HUES6 (cell line): ENCODE data around the gene CXCR4.

Source experiments
- H3K27ac ChIP-seq: 2 replicates; pipeline ENCODE4 v1.7.0; 2013; ENCODE audit warnings: low read depth, mild to moderate bottlenecking, low read length, inconsistent platforms
- H3K27me3 ChIP-seq: 2 replicates; pipeline ENCODE4 v1.6.1; 2013; ENCODE audit warnings: low read length; ENCODE audit not compliant: control insufficient read depth, insufficient read depth
- H3K36me3 ChIP-seq: 2 replicates; pipeline ENCODE4 v1.6.1; 2013; ENCODE audit warnings: low read length; ENCODE audit not compliant: control insufficient read depth, insufficient read depth
- H3K4me1 ChIP-seq: 2 replicates; pipeline ENCODE4 v1.6.1; 2013; ENCODE audit warnings: low read length; ENCODE audit not compliant: control insufficient read depth, insufficient read depth
- H3K4me3 ChIP-seq: 2 replicates; pipeline ENCODE4 v1.5.1; 2013; ENCODE audit warnings: low read depth, low read length
- H3K9ac ChIP-seq: one replicate; pipeline ENCODE4 v1.6.1; 2013; ENCODE audit warnings: mild to moderate bottlenecking, low read length
- H3K9me3 ChIP-seq: 2 replicates; pipeline ENCODE4 v1.6.1; 2013; ENCODE audit warnings: low read depth, low read length; ENCODE audit not compliant: control insufficient read depth, insufficient read depth

CXCR4 gene

GRCh38 chr2:136114382-136114781, 3.6 kb downstream of the CXCR4 start:
- Histone ChIP-seq H3K27me3 (peaks cover 44% of the 10 kb centered on the region), H3K9ac (no peak overlapping the region), H3K4me3 (no peak overlapping the region), H3K27ac (no peak overlapping the region), H3K9me3 (no peaks in the 10 kb centered on the region), H3K4me1 (0 out of 2 replicates have a peak, but pooled peaks cover 4% of the 10 kb centered on the region), H3K36me3 (peaks cover 6% of the 10 kb centered on the region; the same call in 1 of the 2 replicates)

- peaks cover 6% of the 10 kb centered on the region; the same call in 1 of the 2 replicates for H3K36me3 ChIP-seq
- H3K27me3 ChIP-seq: peaks cover 35% of the 10 kb centered on the region
- H3K9me3 ChIP-seq: no peaks in the 10 kb centered on the region
- no peak overlapping the region for H3K9ac ChIP-seq
- no peak overlapping the region for H3K27ac ChIP-seq
- no peak overlapping the region for H3K4me3 ChIP-seq
- 0 out of 2 replicates have a peak, but pooled peaks cover 4% of the 10 kb centered on the region for H3K4me1 ChIP-seq
Observed at GRCh38 chr2:136113209-136113971, 4.6 kb downstream of the CXCR4 start.

GRCh38 chr2:136112317-136113208, 5.4 kb downstream of the CXCR4 start:
- Histone ChIP-seq H3K27ac (no peak overlapping the region), H3K9ac (no peak overlapping the region), H3K9me3 (no peaks in the 10 kb centered on the region), H3K27me3 (peaks cover 29% of the 10 kb centered on the region), H3K4me3 (no peak overlapping the region), H3K4me1 (0 out of 2 replicates have a peak, but pooled peaks cover 4% of the 10 kb centered on the region), H3K36me3 (peaks cover 6% of the 10 kb centered on the region; the same call in 1 of the 2 replicates)

DNA sequence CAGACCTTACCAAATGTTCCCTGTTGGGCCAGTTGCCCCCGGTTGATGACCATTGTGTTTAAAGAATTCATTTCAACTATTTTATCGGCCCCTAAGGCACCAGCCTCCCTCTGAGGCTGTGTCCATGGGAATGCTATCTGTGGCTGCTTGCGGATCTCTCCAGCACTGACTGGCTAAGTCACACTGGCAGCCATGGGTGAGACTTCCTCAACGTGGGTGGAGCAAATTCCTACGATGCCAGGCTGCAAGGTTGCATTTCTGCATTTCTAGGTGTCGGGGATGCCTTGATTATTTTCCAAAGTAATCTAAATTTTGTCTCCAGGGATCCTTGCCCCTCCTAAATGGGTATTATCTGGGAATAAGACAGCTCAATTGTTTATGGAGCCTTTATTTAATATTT, 6.2 kb downstream of the CXCR4 start:
- 0 out of 2 replicates have a peak, but pooled peaks cover 4% of the 10 kb centered on the region for H3K4me1 ChIP-seq
- H3K9me3 ChIP-seq: no peaks in the 10 kb centered on the region
- H3K27ac ChIP-seq: no peak overlapping the region
- peaks cover 6% of the 10 kb centered on the region; the same call in 1 of the 2 replicates for H3K36me3 ChIP-seq
- peaks cover 21% of the 10 kb centered on the region for H3K27me3 ChIP-seq
- H3K4me3 ChIP-seq: no peak overlapping the region
- H3K9ac ChIP-seq: no peak overlapping the region

DNA sequence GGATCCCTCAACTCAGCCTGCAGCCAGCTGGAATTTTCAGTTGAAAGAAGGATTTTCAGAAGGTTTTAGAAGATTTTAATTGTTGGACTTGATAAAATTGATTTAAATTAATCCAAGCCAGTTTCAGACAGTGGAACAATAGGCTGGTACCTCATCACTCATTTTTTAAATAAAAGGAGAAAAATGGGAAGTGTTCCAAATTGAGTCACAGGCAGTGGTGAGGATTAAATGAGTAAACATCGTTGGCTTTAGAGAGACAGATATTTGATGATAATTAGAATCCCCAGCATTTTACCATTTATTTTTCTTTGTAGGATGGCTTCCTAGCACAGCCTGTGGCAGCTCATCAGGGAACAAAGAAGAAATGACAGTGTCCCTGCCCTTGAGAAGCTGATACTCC, 7.4 kb downstream of the CXCR4 start:
- Histone ChIP-seq H3K36me3 (peaks cover 5% of the 10 kb centered on the region; the same call in 1 of the 2 replicates), H3K9ac (no peak overlapping the region), H3K9me3 (no peaks in the 10 kb centered on the region), H3K4me1 (no peaks in the 10 kb centered on the region), H3K27me3 (peaks cover 9% of the 10 kb centered on the region), H3K27ac (no peak overlapping the region), H3K4me3 (no peak overlapping the region)

DNA sequence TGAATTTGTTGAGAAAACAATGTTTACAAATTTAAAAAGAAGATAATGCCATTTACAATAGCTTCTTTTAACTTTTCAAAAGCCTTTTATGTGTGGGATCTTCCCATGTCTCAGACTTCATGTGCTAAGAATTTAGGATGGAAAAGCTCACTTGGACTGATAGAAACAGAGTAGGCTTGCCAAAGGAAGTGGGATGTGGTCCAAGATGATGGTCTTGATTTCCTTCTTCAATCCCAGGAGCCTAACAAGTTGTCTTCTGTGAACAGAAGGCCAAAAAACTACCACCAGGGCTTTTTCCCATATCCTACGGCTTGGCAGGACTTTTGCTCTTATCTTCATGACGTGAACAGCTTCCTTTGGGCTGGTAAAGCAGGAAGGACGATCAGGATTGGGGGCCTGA, 9.5 kb downstream of the CXCR4 start:
- Histone ChIP-seq H3K36me3 (no peaks in the 10 kb centered on the region), H3K27me3 (no peaks in the 10 kb centered on the region), H3K9ac (no peak overlapping the region), H3K9me3 (no peaks in the 10 kb centered on the region), H3K4me1 (no peaks in the 10 kb centered on the region), H3K27ac (no peak overlapping the region), H3K4me3 (no peak overlapping the region)

DNA sequence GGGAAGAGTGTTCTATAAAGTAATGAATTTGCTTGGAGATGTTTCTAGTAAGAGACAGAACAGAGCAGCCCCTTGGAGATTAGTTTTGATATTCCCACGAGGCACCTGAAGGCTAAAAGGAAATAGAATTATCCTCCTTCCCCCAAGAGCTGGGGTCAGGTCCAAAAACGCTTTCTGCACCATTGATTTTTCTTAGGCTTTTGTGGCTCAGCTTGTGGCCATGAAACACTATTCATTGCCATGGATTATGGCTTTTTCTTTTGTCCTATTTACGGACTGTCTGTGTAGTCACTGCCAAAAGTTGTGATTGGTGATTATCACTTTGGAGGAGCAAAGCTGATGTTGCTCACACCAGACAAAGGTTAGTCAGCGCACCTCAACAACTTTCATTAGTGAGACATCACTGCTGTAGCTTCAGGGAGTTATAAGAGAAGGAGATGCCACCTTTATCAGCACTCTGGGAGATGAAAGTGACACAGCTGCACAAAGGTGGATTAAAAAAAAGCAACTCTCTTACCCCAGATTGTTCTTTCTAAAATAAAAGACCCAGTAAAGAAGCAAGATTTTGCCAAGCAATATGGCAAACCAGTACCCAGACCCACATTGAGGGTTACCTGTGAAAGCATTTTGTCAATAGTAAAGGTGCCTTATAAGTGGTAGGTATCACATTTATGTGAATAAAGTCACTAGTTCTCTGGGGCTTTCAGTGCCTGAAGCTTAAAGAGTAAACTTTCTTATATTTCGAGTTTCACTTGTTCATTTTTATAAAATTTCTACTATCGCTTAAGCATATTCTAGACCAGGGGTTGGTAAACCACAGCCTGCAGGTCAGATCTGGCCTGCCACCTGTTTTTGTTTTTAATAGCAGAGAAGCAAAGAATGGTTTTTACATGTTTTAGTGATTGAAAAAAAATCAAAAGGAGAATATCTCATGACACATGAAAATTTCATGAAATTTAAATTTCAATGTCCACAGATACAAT, 10.6 kb downstream of the CXCR4 start:
- no peaks in the 10 kb centered on the region for H3K4me1 ChIP-seq
- H3K36me3 ChIP-seq: no peaks in the 10 kb centered on the region
- no peak overlapping the region for H3K9ac ChIP-seq
- H3K27me3 ChIP-seq: no peaks in the 10 kb centered on the region
- no peak overlapping the region for H3K27ac ChIP-seq
- H3K4me3 ChIP-seq: no peak overlapping the region
- no peaks in the 10 kb centered on the region for H3K9me3 ChIP-seq

DNA sequence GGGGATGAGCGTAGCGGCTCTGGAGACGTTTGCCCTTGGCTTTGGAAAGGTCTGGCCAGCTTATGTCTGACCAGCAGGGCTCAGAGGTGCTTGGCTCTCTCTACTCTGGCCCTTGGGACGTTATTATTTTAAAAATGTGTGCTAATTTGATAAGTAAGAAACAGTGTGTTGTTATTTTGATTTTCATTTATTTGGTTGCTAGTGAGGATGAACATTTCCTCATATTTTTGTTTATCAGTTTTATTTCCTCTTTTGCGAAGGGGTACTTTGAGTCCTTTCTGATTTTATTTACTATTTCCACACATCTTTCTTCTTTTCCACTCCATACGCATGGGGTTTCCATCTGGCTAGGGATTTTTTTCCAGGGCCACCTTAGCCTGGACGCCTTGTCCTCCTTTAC, 11.4 kb downstream of the CXCR4 start:
- Histone ChIP-seq H3K4me3 (no peak overlapping the region), H3K36me3 (no peaks in the 10 kb centered on the region), H3K9me3 (no peaks in the 10 kb centered on the region), H3K9ac (no peak overlapping the region), H3K4me1 (no peaks in the 10 kb centered on the region), H3K27me3 (no peaks in the 10 kb centered on the region), H3K27ac (no peak overlapping the region)

- Histone ChIP-seq H3K27me3 (no peaks in the 10 kb centered on the region), H3K9ac (no peak overlapping the region), H3K27ac (no peak overlapping the region), H3K9me3 (no peaks in the 10 kb centered on the region), H3K36me3 (no peaks in the 10 kb centered on the region), H3K4me3 (no peak overlapping the region), H3K4me1 (no peaks in the 10 kb centered on the region)
Observed at GRCh38 chr2:136104977-136105376, 13.0 kb downstream of the CXCR4 start.

DNA sequence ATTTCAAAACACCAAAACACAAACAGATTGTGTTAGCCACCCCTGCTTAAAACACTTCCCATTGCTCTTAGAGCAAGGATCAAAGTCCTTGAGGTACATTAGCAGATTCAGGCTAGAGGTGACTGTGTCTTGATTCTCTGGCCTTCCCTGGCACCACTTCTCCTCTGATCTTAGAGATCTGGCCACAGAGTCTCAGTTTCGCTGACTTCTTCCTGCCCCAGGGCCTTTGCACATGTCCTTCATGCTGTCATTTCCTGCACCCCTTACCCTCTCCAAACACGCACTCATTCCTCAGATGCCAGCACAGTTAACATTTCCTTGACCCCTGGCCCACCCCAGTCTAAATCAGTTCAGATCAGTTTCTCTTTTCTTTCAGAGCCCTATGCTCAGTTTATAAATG, 16.9 kb downstream of the CXCR4 start:
- Histone ChIP-seq H3K36me3 (no peaks in the 10 kb centered on the region), H3K27ac (no peak overlapping the region), H3K4me3 (no peak overlapping the region), H3K9ac (no peak overlapping the region), H3K9me3 (no peaks in the 10 kb centered on the region), H3K4me1 (no peaks in the 10 kb centered on the region), H3K27me3 (no peaks in the 10 kb centered on the region)
